ENCODE results near the gene CAMTA2. TPM values are rescaled to one million over a fixed set of nuclear protein-coding genes. Genes with fewer than 3 reads are reported as not detected.

Gene CAMTA2
- total RNA-seq, 2 experiments from 2014 or later = 9.7 to 44.3 TPM

DNA sequence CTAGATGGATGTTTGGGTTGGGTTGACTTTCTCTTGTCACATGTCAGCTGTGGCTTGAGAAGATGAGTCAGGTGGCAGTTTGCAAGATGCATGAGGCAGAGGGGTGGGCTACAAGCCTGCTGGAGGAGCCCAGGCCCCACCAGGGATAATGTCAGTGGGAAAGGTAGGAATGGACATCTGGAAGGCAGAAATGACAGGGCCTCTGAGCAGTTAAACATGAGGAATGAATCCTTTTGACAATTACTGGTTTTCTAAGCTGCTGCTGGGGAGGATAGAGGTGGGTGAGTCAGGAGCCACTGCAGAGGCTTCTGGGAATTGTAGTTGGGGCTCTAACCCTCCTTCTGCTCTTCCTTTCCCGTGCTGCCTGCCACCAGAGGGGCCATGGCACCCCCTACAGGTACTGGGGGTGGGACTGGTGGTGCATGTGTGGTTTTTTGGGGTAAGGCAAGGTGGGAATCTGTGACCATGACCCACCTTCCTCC is 32.0 kb upstream of the CAMTA2 start:
- POLR2A ChIA-PET = no interaction called here
- Histone ChIP-seq H3K9me2 (ENCODE audit: insufficient read depth, low read length) (no peaks in the 10 kb centered on the region), H3K27ac (ENCODE audit: low read depth, low read length, poor library complexity, severe bottlenecking) (no peak overlapping the region), H2AFZ (ENCODE audit: low read length) (no peak overlapping the region), H3K4me3 (ENCODE audit: low read depth, low read length, poor library complexity, severe bottlenecking) (no peak overlapping the region), H3K79me2 (ENCODE audit: insufficient read depth, low read depth, low read length) (no peaks in the 10 kb centered on the region), H3K36me3 (ENCODE audit: insufficient read depth, low read length) (peaks cover 53% of the 10 kb centered on the region), H3K4me2 (ENCODE audit: low read length) (no peak overlapping the region), H3K4me1 (ENCODE audit: insufficient read depth, low read length, poor library complexity, severe bottlenecking) (peaks cover 34% of the 10 kb centered on the region), H4K20me1 (ENCODE audit: insufficient read depth, low read length) (no peaks in the 10 kb centered on the region), H3K9me3 (ENCODE audit: low read length) (no peaks in the 10 kb centered on the region)
- intact Hi-C loops (cut with micrococcal nuclease; ENCODE audit: unreplicated experiment) = loop anchor here (1.0 to 5.0 kb wide), 4 partner anchors 33 to 111 kb away; partner anchors contain the start of genes CAMTA2 and SPAG7
- DNase-seq (ENCODE audit: low spot score) = peak; percentile 76
- no TSS peak for BruUV-seq (replicated peaks)
- TF ChIP-seq, protein P1, sequence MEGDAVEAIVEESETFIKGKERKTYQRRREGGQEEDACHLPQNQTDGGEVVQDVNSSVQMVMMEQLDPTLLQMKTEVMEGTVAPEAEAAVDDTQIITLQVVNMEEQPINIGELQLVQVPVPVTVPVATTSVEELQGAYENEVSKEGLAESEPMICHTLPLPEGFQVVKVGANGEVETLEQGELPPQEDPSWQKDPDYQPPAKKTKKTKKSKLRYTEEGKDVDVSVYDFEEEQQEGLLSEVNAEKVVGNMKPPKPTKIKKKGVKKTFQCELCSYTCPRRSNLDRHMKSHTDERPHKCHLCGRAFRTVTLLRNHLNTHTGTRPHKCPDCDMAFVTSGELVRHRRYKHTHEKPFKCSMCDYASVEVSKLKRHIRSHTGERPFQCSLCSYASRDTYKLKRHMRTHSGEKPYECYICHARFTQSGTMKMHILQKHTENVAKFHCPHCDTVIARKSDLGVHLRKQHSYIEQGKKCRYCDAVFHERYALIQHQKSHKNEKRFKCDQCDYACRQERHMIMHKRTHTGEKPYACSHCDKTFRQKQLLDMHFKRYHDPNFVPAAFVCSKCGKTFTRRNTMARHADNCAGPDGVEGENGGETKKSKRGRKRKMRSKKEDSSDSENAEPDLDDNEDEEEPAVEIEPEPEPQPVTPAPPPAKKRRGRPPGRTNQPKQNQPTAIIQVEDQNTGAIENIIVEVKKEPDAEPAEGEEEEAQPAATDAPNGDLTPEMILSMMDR (conservative IDR thresholded peaks at IDR 0.05; ENCODE audit: low read length) = peak; percentile 85
- TF ChIP-seq EZH2phosphoT487 (IDR thresholded peaks at IDR 0.05; ENCODE audit: borderline replicate concordance, low read depth, low read length) = no peak
- CTCF ChIA-PET (ENCODE audit: unreplicated experiment) = no interaction called here

DNA sequence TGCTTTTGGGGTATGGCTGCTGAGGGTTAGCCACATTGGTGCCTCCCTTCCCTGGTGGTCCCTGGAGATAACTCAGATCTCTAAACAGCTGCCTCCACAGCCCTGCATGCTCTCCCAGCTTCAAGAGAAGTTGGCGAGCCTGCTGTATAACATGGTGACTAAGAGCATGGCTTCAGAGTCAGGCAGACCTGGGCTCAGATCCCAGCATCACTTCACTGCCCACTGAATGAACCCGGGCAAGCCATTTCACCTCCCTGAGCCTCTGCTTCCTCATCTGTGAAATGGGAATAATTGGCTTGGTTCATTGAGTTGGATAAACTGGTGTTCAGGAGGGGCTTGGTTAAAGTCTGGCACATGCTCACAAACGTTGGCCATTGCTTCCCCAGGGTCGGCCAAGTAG is 26.9 kb upstream of the CAMTA2 start:
- no TSS peak for BruUV-seq (replicated peaks)
- CTCF ChIA-PET (ENCODE audit: unreplicated experiment) = no interaction called here
- no peak for TF ChIP-seq EZH2phosphoT487 (IDR thresholded peaks at IDR 0.05; ENCODE audit: borderline replicate concordance, low read depth, low read length)
- TF ChIP-seq, protein P1 (conservative IDR thresholded peaks at IDR 0.05; ENCODE audit: low read length) = no peak
- Histone ChIP-seq H3K4me2 (ENCODE audit: low read length) (no peak overlapping the region), H3K27ac (ENCODE audit: low read depth, low read length, poor library complexity, severe bottlenecking) (no peak overlapping the region), H3K79me2 (ENCODE audit: insufficient read depth, low read depth, low read length) (no peaks in the 10 kb centered on the region), H4K20me1 (ENCODE audit: insufficient read depth, low read length) (no peaks in the 10 kb centered on the region), H3K4me3 (ENCODE audit: low read depth, low read length, poor library complexity, severe bottlenecking) (no peak overlapping the region), H3K9me2 (ENCODE audit: insufficient read depth, low read length) (no peaks in the 10 kb centered on the region), H2AFZ (ENCODE audit: low read length) (no peak overlapping the region), H3K9me3 (ENCODE audit: low read length) (no peaks in the 10 kb centered on the region), H3K36me3 (ENCODE audit: insufficient read depth, low read length) (peaks cover 32% of the 10 kb centered on the region), H3K4me1 (ENCODE audit: insufficient read depth, low read length, poor library complexity, severe bottlenecking) (peaks cover 28% of the 10 kb centered on the region)
- intact Hi-C loops (cut with micrococcal nuclease; ENCODE audit: unreplicated experiment) = no loop called here
- no peak for DNase-seq (ENCODE audit: low spot score)
- POLR2A ChIA-PET = no interaction called here

DNA sequence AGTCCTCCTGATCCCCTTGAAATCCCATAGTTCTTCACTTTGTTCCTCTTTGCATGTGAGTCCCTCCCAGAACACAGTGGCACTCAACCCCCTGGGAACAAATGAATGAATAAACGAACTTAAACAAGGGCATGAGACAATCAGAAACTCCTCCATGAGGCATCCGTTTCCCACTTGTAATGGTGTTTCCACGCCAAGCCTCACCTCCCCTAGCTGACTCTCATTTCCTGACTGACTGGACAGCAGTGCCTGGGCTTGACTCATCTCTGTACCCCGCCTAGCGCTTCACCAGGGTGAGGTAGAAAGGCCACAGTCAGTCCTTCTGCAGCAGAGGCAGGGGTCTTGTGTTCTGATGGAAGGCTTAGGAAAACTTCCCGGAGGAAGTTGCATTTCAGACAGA is 24.5 kb upstream of the CAMTA2 start:
- no peak for DNase-seq (ENCODE audit: low spot score)

More for the DNA sequence above, 24.5 kb upstream of the CAMTA2 start:
- Histone ChIP-seq H3K4me3 (ENCODE audit: low read depth, low read length, poor library complexity, severe bottlenecking) (no peak overlapping the region), H2AFZ (ENCODE audit: low read length) (no peak overlapping the region), H3K4me1 (ENCODE audit: insufficient read depth, low read length, poor library complexity, severe bottlenecking) (peaks cover 10% of the 10 kb centered on the region), H4K20me1 (ENCODE audit: insufficient read depth, low read length) (no peaks in the 10 kb centered on the region), H3K27ac (ENCODE audit: low read depth, low read length, poor library complexity, severe bottlenecking) (no peak overlapping the region), H3K36me3 (ENCODE audit: insufficient read depth, low read length) (peaks cover 42% of the 10 kb centered on the region), H3K9me3 (ENCODE audit: low read length) (no peaks in the 10 kb centered on the region), H3K79me2 (ENCODE audit: insufficient read depth, low read depth, low read length) (no peaks in the 10 kb centered on the region), H3K9me2 (ENCODE audit: insufficient read depth, low read length) (no peaks in the 10 kb centered on the region), H3K4me2 (ENCODE audit: low read length) (no peak overlapping the region)
- ChIA-PET POLR2A (no interaction called here), CTCF (ENCODE audit: unreplicated experiment) (no interaction called here)
- intact Hi-C loops (cut with micrococcal nuclease; ENCODE audit: unreplicated experiment) = no loop called here
- BruUV-seq (replicated peaks) = no TSS peak
- TF ChIP-seq, protein P1 (conservative IDR thresholded peaks at IDR 0.05; ENCODE audit: low read length) = no peak
- no peak for TF ChIP-seq EZH2phosphoT487 (IDR thresholded peaks at IDR 0.05; ENCODE audit: borderline replicate concordance, low read depth, low read length)
